Head of caudate nucleus (tissue), 42 donors: ENCODE data around the gene PGLYRP2.
A peak's percentile ranks its signal among the peaks of the same experiment; 100 is the strongest.

Source experiments
- DNase-seq, 42 donors: peaks; one replicate each; pipeline versions ENCODE4 v3.0.0 to v3.0.0-alpha.2; 2020 to 2021; ENCODE audit warnings: mixed read lengths in 7 of 42
- intact Hi-C: fragments of 100-400 bp; cut with DNase I; formaldehyde crosslinking; loops from one replicate; pipeline ENCODE4 v1.15.0; 2022

PGLYRP2 gene

GRCh38 chr19:15432629-15433518 is 46.4 kb downstream of the PGLYRP2 start:
- intact Hi-C loops: no loop called here
- DNase-seq: peak; percentile 77 to 98 (median 95)

DNA sequence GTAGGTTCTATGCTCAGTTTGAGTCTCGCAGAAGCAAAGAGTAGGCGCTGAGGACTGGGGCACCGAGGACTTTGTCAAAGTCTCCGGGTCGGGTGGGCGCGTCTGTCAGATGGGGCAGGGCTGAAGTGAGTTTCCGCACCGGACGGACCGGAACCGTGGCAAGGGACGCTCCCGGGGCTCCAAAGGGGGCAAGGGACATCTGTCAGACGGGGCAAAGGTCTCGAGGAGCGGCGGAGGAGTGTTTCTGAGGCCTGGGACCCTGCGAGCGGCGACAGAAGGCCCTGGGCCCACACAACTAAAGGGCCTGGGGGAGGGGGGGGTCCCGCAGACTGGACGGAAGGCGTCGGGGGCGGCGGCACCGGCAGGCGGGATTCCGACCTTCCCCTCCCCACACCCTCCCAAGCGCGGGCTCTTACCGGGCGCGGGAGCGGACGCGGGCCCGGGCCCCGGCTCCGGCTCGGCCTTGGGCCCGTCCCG is 47.2 kb downstream of the PGLYRP2 start:
- DNase-seq: peak in 4 of 42 donors; percentile 22 to 47 (median 38)
- intact Hi-C loops: no loop called here

- intact Hi-C loops: no loop called here
- DNase-seq: no peak
Measured at GRCh38 chr19:15431396-15432017, 47.8 kb downstream of the PGLYRP2 start.

DNA sequence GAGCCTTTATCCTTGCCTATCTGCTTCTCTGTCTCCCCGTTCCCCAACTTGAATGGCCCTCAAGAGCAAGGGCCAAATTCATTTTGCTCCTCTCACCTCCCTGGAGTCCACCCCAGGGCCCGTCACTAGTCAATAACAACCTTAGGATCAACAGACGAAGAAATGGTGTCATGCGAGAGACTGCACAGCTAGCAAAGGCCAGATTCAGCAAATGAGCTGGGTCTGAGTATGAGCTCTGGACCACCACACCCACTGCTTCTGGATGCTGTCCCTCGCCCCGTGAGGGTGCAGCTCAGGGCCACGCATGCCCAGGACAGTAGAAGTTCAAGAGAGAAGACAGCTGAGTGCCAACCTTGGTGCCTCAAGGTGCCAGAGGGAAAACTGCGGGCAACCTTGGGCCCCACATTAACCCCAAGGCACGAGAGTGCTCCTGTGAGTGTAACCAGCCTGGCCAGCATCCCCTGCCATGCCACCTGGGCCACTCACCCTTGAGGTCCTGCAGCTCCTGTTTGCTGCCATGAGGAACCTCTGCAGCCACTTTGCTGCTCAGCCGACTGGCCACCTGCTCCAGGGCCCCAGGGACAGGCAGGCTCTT is 48.7 kb downstream of the PGLYRP2 start:
- intact Hi-C loops: no loop called here

DNA sequence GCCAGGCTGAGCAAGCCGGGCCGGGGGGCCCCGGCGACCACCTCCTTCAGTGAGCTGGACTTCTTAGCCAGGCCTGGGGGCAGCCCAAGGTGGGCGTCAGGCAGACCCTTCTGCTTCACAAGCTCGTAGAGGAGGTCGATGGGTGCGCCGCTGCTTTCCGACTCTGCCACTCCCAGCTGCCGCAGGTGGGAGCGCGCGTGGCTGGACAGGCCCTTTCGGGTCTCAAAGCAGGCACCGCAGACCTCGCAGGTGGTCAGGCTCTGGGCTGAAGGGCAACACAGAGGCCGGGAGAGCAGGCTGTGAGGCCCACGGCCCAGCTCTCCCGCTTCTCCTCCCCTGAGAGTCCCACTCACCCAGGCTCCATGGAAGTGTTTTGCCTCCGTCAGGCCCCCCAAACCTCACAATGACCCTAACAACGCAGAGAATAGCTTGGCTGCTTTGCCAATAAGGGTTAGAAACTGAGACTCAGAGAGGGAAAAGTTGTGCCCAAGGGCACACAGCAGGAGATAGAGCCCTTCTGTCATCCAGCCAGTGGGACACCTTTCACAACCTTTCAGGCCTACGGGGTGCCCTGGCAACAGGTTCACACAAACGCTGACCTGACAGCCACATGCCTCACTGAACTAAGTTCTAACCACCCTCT is 49.4 kb downstream of the PGLYRP2 start:
- intact Hi-C loops: loop anchor here (10.0 kb wide), 2 partner anchors 125 to 165 kb away; no protein-coding TSS in a partner anchor
- DNase-seq: no peak

More for the DNA sequence above, 48.7 kb downstream of the PGLYRP2 start:
- DNase-seq: no peak

GRCh38 chr19:15428956-15429824 is 50.1 kb downstream of the PGLYRP2 start:
- intact Hi-C loops: loop anchor here (10.0 kb wide), 2 partner anchors 126 to 164 kb away; no protein-coding TSS in a partner anchor
- no peak for DNase-seq

GRCh38 chr19:15427991-15428471 is 51.3 kb downstream of the PGLYRP2 start:
- intact Hi-C loops: loop anchor here (10.0 kb wide), 2 partner anchors 127 to 163 kb away; no protein-coding TSS in a partner anchor
- DNase-seq: no peak

- intact Hi-C loops: loop anchor here (10.0 kb wide), 2 partner anchors 127 to 163 kb away; no protein-coding TSS in a partner anchor
- DNase-seq: no peak
Measured at GRCh38 chr19:15427350-15427700, 52.0 kb downstream of the PGLYRP2 start.

DNA sequence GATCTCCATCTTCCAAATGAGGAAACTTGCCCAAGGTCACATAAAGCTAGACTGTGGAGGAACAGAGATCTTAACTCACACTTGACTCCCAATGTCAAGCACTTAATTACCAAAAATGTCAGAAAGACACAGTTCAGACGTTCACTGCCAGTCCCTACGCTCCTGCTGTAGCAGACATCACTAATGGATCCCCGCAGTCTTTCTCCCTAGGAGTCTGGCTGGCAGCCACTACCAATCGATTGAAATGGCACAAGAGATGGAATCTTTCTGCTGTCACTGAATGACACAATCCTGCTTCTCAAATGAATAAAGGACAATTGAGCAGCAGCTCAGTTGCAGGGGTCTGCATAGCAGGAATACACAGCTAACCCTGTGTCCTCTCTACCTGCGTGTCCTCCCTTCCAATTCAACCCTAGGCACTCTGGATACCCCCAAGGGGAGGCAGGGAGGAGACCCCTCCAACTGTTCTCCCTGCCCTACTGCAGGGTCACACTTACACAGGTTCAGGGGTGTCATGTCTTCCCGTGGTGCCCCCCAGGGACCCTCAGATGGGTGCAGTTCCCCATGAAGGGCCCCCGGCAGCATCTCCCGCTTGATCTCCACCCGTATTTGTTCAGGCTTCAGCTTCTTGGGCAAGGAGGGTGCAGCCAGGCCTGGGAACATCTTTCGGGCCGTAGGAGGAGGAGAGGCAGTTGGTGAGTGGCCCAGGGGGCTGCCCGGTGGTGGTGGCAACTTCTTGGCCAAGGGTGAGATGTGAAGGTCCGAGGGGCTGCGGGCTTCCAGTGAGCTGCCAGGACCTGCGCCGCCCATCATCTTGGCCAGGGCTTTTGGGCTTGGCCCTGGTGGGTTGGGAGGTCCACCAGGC is 52.6 kb downstream of the PGLYRP2 start:
- DNase-seq: no peak
- intact Hi-C loops: loop anchor here (10.0 kb wide), 2 partner anchors 128 to 162 kb away; no protein-coding TSS in a partner anchor

DNA sequence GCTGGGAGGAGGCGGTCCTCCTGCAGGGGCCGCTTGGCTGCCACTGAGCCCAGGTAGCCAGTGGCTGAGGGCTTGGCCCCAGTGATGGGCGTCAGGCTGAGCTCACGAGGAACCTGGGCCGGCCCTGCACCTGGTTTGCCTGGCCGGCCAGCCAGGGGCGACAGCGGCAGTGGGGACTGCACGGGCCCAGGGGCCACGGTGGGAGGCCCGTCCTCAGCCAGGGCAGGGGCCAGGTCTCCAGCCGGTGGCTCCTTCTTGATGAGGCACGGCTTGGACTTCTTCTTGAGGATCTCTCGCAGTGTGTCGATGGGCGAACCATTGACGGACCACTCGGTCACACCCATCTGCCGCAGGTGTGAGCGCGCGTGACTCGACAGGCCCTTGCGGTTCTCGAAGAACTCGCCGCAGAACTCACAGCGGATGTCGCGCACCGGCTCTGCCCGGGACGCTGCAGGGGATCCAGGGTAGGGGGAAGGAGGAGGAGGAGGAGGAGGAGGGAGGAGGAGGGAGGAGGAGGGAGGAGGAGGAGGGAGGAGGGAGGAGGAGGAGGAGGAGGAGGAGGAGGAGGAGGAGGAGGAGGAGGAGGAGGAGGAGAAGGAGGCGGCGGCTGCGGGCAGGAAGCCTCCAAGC is 53.9 kb downstream of the PGLYRP2 start:
- DNase-seq: no peak
- intact Hi-C loops: loop anchor here (10.0 kb wide), 2 partner anchors 129 to 161 kb away; no protein-coding TSS in a partner anchor

DNA sequence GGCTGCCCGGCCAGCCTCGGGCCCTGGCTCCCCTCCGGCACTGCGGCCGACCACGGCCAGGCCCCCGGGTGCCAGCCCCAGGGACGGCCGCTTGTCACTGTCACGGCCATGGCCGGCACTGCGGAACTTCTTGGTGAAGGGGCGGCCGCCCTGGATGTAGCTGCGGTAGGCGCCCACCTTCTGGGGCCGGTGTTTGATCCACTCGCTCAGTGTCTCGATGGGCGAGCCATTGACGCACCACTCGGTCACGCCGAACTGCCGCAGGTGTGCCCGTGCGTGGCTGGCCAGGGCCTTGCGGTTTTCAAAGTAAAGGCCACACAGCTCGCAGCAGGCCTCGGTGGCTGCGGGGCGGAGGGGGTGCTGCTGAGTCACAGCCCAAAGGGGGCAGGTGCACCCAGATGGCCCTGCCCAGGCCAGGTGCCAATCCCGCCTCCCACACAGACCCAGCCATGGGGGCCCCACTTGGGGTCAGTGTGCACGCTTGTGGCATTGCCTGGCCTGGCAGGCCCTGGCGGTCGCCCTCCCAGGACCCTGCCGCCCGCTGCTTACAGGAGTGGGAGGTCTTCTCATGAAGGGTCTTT is 54.5 kb downstream of the PGLYRP2 start:
- intact Hi-C loops: loop anchor here (10.0 kb wide), 2 partner anchors 130 to 160 kb away; no protein-coding TSS in a partner anchor
- no peak for DNase-seq

DNA sequence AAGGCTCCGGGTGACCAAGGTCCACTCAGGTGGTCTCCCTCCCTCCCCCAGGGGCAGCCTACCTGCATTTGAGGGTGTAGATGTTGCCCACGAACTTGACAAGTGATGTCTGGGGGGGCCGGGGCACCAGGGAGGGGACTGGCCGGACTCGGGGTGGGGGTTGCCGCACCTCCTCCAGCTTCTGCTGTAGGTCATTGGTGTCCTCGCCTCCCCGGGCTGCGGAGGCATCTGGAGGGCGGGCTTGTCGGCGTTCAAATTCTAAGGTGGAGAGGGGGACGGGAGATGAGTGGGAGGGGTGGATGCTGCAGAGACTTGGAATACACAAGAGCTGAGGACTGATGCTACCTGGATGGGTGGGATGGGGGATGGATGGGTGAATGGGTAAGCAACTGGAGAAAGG is 55.2 kb downstream of the PGLYRP2 start:
- DNase-seq: no peak
- intact Hi-C loops: loop anchor here (10.0 kb wide), 2 partner anchors 131 to 159 kb away; no protein-coding TSS in a partner anchor

GRCh38 chr19:15423130-15423529 is 56.2 kb downstream of the PGLYRP2 start:
- intact Hi-C loops: loop anchor here (10.0 kb wide), 2 partner anchors 132 to 158 kb away; no protein-coding TSS in a partner anchor
- DNase-seq: no peak

DNA sequence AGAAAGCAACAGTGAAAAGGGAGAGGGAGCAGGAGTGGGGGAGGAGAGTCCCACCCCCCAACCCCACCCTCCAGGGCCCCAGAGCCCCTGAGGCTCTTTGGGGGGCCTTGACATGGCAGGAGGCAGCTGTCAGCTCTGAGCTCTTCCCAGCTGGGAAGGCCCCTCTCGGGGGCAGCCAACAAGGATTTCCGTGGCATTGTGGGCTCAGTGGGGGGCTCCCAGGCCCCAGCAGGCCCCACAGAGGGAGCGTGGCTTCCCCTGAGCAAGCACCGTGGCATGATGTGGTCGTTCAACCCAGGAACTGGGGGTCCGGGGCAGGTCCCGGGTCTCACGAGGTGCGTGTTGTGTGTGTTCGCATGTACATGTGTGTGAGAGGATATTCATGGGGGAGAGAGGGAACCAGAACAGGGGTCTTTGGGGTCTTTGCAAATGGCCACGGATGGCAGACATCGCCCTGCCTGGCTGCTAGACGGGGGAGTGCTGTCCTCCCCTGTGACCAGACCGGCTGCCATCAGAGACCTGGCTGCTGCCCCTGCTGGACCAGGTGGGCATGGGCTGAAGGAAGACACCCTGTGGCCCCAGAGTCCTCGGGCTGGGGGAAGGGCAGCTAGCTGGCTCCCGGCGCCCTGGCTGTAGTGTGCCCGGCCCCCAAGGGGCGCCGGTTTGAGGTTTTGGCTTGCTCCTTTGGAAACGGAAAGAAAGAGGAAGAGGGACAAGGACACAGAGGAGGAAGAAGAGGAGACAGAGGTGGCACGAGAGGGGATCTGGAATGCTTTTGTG is 56.8 kb downstream of the PGLYRP2 start:
- DNase-seq: no peak
- intact Hi-C loops: loop anchor here (10.0 kb wide), 2 partner anchors 132 to 158 kb away; no protein-coding TSS in a partner anchor

GRCh38 chr19:15421721-15422260 is 57.5 kb downstream of the PGLYRP2 start:
- intact Hi-C loops: loop anchor here (10.0 kb wide), 2 partner anchors 133 to 157 kb away; no protein-coding TSS in a partner anchor
- DNase-seq: peak; percentile 70 to 95 (median 86)
